ENCODE measurements around the gene FBXL14.

DNA sequence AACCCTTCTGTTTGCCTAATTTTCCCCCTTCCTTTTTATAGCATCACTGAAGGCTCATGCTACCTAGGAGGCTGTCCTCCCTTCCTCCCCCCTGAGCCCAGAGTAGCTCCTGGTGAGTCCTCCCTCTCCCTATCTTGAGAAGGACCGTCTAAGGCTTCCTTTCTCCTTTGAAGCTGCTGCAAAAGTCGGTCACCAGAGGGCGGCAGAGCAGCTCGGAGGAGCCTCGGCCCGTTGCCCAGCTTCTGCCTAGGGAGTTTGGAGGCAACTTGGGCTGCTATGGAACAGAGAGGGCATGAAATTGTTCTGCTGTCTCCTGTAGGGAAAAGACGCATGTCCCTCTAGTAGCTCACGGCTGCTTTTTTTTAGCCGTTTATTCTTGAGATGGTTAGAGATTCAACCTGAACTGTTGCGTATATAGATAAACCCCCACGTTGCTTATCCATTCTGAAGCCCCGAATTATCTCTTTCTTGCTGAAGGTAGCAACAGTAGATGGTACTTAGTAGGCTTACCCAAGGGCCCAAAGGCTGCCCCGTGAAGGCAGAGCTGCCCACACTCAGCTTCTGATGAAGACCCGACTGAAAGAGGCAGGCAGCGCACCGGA lies 40.3 kb upstream of the FBXL14 start:
- no peak for TF ChIP-seq POLR2A (IDR thresholded peaks at IDR 0.05)
- TF ChIP-seq, protein P1, sequence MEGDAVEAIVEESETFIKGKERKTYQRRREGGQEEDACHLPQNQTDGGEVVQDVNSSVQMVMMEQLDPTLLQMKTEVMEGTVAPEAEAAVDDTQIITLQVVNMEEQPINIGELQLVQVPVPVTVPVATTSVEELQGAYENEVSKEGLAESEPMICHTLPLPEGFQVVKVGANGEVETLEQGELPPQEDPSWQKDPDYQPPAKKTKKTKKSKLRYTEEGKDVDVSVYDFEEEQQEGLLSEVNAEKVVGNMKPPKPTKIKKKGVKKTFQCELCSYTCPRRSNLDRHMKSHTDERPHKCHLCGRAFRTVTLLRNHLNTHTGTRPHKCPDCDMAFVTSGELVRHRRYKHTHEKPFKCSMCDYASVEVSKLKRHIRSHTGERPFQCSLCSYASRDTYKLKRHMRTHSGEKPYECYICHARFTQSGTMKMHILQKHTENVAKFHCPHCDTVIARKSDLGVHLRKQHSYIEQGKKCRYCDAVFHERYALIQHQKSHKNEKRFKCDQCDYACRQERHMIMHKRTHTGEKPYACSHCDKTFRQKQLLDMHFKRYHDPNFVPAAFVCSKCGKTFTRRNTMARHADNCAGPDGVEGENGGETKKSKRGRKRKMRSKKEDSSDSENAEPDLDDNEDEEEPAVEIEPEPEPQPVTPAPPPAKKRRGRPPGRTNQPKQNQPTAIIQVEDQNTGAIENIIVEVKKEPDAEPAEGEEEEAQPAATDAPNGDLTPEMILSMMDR (IDR thresholded peaks at IDR 0.05) = peak; percentile 18 to 58 (median 57)

All from breast epithelium (tissue), 3 donors.